Stimulated activated CD8-positive, alpha-beta memory T cell treated with anti-CD3 and anti-CD28 coated beads, Interleukin-12 subunit alpha, Interleukin-12 subunit beta, amount 100 ng/mL, for 4 hours (primary cell): ENCODE measurements around the gene PRR36.

Source experiments
- DNase-seq: peaks from one replicate; pipeline ENCODE4 v3.0.0-alpha.2; 2020; ENCODE audit warnings: low read depth

The PRR36 gene

DNA sequence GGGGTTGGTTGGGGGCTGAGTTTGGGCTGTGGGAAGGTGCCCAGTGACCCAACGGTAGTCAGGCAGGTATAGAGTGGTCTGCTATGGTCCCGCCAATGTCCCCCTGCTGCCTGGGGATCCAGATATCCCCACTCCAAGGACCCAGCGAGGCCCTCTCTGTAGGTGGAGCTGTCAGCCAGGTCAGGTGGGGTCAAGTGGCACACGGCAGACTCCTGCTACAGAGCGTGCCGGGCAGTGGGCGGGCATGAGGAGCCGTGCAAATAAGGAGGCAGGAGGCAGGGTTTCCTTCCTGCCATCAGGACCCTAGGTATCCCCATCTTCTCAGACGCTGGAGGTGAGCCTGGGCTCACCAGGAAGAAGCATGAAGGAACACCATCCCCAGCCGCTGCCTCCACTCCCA, 29.2 kb downstream of the PRR36 start:
- DNase-seq, result no peak

DNA sequence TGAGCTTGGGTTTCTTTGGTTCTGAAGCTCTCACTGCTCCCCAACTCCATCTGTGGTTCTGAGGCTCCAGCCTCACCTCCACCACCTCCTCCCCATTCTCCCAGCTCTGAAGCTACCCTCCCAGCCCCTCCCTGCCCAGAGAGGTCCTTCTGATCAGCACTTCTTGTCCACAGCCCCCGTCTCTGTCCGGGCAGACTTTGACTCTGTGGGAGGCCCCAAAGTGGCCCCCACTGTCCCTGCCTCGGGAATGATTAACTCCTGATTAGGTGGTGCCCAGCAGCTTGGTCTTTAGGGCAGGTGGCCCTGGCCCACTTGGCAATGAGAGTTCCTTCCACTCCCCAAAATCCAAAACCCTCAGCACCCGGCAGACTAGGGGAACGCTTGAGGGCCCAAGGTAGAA, 29.8 kb downstream of the PRR36 start:
- DNase-seq, result no peak

DNA sequence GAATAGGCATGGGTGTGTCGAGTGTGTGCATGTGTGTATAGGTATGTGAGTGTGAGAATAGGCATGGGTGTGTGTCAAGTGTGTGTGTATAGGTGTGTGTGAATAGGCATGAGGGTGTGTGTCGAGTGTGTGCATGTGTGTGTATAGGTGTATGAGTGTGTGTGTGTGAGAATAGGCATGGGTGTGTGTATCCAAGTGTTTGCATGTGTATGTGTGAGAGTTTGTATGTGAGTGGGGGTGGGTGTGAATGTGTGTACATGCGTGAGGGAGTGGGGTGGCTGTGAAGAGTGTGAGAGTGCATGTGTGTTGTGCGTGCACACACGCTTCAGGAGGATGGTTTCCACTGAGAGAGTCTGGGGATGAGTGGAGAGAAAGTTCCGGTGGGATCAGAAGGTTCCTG, 30.7 kb downstream of the PRR36 start:
- no peak for DNase-seq

DNA sequence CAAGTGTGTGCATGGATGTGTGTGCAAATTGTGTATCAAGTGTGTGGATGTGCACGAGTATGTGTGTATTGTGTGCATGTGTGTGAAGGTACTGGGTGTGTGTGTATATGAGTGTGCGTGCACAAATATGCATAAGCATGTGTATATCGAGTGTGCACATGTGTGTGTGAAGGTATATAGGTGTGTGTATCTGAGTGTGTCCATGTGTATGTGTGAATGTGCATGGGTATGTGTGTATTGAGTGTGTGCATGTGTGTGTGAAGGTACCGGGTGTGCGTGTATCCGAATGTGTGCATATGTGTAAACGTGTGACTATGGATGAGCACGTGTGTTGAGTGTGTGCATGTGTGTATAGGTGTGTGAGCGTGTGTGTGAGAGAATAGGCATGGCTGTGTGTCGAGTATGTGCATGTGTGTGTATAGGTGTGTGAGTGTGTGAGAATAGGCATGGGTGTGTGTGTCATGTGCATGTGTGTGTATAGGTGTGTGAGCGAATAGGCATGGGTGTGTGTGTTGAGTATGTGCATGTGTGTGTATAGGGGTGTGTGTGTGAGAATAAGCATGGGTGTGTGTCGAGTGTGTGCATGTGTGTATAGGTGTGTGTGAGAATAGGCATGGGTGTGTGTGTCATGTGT, 31.4 kb downstream of the PRR36 start:
- DNase-seq, result no peak

DNA sequence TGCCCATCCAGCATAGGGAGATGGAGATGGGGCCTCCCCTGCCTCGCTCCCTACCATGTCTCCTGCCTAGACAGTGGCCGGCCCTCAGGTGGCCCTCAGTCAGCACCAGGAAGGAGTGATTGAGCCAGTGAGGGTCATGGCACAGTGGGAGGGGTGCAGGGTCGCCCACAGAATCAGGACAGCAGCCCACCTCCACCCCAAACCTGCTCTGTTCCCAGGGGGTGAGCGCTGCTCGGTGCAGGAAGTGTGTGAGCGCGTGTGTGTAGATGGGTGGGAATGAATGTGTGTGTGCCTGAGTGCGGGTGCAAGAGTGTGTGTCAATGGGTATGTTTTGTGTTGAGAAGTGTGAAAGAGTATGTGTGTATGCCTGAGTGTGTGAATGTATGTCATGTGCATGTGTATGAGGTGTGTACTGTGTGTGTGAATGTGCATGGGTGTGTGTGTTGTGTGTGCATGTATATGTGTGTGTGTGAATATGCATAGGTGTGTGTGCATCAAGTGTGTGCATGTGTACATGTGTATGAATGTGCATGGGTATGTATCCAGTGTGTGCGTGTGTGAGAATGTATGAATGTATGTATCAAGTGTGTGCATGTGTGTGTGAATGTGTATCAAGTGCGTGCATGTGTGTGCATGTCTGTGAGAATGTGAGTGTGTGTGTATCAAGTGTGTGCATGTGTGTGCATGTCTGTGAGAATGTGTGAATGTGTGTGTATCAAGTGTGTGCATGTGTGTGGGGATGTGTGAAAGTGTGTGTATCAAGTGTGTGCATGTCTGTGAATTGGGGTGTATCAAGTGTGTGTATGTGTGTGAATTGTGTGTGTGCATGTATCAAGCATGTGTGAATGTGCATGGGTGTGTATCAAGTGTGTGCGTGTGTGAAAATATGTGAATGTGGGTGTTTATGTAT, 32.2 kb downstream of the PRR36 start:
- DNase-seq, result no peak

DNA sequence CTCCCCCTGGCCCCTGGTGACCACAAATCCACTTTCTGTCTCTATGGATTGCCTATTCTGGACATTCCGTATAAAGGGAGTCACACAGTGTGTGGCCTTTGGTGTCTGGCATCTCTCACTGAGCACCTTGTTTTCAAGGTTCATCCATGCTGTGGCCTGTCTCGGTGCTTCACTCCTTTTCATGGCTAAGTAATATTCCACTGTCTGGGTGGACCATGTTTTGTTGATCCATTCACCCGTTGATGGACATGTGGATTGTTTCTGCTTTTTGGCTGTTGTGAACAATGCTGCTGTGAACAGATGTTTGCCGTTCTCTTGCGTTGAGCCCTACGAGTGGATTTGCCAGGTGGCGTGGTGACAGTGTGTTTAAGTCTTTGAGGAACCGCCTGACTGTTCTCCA, 33.6 kb downstream of the PRR36 start:
- DNase-seq, result no peak

DNA sequence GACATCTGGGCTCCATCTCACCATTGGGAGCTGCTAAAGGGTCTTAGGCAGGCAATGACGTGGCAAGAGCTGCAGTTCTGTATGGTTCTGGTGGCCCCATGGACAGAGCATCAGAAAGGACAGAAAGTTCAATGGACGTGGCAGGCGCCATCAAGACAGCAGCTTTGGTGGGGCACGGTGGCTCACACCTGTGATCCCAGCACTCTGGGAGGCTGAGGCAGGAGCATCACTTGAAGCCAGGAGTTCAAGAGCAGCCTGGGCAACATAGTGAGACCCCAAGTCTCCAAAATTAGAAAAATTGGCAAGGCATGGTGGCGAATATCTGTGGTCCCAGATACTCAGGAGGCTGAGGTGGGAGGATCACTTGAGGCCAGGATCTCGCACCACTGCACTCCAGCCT, 34.7 kb downstream of the PRR36 start:
- no peak for DNase-seq

DNA sequence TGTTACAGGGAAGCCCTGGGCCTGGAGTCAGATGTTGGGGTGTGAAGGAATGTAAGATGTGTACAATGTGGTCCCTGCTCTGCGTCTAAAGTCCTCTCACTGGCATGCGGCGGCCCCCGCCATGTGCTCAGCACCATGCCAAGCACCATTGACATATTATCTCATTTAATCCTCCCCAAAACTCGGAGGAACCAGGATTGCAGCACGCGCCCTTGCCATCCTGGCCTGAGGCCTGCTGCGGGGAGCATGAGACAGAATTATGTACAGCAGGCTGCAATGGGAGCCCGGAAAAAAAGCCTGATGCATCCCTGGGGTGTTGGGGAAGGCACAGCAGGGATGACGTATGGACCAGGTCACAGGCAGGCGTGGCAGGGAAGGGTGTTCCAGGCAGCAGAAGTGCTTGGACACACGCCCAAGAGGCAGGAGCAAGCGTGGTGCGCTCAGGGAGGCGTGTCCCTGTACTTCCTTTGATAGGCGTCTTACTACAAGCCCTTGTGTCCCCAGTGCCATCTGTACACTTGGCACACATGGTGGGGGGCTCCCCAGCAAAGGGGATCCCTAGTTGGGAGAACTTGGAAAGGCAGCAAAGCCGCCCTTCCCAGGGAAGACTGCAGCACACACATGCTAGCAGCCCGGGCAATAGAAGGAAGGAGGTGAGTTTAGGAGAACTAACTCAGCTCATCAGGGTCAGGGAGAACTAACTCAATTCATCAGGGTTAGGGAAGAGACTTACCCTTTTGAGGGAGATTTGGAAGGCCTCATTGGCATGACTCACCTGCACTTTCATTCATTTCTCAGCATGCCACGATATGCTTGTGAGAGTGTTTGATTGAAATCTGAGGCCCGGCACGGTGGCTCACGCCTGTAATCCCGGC, 40.7 kb downstream of the PRR36 start:
- no peak for DNase-seq

DNA sequence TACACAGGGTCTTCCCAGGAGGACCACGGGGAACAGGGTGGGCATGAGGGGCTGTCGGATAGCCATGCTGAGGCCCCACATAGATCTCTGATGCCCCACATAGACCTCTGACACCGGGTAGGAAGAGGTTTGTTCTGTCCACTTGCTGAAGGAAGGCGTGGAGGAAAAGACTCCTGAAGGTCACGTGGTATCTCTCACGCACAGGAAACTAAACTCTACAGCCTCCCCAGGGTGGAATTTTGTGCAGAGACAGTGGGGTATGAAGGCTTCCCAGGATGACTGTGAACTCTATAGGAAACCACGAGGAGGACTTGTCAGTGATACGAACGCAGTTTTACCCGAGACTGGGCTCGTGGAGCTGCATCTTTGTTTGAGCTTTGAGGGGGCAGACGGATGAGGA, 41.4 kb downstream of the PRR36 start:
- DNase-seq, result no peak

DNA sequence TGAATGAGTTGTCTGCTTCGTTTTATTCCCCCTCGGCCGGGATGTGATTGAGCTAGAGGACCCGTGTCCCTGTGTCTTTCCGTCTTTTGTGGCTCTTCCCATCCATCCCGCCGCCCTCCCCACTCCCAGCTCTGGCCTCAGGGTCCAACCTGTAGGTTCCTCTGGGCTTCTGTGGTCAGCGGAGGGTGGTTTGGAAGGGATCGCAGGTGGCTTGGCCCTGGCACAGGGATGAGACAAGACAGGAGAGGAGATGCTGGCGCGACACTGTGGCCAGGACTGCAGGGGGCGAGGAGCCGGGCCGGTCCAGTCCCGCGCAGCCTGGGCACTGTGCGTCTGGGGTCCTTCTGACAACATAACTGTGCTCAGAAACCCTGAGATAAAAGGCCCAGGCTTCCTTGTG, 42.2 kb downstream of the PRR36 start:
- DNase-seq, result no peak

DNA sequence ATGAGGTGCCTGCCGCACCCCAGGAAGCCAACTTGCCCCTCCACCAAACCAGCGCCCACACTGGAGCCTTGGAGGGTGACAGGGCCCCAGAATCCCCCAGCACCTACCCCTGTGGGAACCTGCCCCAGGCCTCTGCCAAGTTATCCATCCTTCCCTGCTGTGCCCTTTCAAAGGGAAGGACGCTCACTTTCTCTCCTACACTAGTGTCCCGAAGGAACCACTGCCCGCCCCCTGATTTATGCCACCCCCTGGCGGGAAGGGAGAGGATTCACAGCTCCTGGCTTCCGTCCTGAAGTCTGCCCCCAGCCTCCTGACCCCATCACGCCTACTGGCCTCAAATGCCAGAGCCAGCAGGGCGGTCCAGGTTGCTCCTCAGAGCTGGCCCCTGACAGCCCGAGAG, 42.7 kb downstream of the PRR36 start:
- no peak for DNase-seq

DNA sequence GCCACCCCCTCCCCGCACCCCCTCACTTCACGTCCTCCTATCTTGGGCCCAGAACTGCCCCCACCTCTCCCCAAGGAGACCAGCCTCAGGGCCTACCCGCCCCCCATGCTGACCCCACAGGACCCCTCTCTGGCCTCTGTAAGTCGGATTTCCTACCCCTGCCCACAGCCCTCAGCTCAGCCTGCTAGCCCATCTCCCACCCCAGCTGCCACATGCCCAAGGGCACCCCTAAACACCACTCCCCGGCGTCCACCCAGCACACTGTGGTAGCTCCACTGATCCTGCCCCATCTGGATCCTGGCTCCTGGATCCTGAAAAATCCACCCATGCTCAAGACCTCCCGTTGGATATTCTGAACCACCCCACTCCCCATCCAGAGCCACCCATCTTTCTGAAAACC, 43.4 kb downstream of the PRR36 start:
- DNase-seq, result no peak

DNA sequence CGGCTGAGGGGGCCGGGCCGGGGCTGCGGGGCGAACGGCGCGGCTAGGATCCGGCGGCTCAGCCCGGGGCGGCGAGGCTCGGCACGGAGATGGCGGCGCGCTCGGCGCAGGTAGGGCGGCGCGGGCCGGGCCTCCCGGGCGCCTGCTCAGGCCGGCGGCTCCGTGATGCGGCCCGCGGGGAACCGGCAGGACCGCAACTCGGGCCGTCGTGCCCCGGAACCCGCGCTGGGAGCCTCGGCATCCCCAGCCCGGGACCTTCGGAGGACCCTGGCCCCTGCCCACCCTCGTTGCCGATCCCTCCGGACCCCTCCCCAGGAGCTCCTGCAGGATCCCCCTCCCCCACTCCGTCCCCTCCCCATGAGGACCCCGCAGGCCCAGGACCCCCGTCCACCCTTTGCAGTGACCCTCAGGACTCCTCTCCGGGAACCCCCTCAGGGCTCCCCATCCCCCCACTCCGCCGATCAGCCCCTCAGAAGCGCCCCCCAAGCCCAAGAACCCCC, 43.9 kb downstream of the PRR36 start:
- no peak for DNase-seq

DNA sequence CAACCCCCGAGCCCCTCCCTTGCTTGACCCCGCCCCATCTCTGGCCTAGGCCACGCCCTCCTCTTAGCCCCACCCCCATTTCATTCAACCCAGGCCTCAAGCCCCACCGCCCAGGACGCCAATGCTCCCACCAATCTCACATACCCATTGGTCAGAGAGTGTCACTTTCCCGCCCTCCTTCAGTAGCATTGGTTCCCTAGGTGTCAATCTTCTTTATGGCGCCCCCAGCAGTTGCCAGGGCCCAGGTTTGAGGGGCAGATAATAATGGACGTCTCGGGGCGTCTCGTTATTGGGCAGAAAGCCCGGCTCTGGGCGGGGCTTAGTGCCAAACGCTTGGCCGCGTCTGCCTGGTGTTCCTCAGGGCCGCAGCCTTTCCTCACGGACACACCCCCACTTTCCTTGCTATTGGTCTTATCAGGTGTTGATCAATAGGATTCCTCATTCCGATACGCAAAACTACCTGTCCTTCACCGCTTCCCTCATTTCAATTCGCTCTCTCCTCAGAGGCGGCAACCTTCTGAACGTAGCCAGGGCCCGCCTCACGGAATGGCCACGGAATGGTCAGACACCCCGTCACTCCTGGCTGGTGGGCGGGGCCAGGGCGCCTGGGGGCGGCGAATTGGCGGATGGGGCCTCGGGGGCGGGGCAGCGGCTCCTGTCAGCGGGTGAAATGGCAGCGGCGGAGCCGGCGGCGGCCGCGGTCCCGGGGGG, 44.5 kb downstream of the PRR36 start, which contains the start of gene EVI5L:
Gene EVI5L (plus strand): TSS at position 658 of the 711 bp plus-strand sequence. CDS start 16,325 bp downstream, outside the sequence.
- DNase-seq, result peak; percentile 99

DNA sequence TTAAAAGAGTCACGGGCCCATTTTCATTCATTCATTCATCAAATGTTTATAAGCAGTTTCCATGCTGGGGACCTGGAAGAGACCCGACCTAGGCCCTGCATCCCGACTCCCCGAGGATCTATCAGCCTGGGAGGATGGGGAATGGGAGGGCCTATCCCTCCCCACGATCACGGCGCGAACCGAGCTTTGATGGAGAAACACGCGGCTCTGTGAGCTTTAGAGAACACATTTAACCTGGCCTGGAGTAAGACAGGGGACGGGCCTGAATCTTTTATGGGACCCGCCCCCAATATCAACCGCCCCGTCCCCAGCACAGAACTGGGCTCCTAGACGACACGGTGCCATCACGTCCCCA, 45.0 kb downstream of the PRR36 start:
- no peak for DNase-seq

DNA sequence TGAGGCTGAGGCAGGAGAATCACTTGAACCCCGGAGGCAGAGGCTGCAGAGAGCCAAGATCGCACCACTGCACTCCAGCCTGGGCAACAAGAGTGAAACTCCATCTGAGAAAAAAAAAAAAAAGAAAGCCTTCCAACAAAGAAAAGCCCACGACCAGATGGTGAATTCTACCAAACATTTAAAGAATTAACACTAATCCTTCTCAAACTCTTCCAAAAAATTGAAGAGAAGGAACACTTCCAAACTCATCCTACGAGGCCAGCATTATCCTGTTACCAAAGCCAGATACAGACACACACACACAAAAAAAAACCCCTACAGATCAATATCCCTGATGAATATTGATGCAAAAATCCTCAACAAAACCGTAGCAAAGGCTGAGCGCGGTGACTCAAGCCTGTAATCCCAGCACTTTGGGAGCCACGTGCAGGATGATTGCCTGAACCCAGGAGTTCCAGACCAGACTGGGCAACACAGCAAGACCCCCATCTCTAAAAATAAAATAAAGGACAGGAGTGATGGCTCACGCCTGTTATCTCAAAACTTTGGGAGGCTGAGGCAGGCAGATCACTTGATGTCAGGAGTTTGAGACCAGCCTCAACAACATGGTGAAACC, 50.4 kb downstream of the PRR36 start:
- no peak for DNase-seq

DNA sequence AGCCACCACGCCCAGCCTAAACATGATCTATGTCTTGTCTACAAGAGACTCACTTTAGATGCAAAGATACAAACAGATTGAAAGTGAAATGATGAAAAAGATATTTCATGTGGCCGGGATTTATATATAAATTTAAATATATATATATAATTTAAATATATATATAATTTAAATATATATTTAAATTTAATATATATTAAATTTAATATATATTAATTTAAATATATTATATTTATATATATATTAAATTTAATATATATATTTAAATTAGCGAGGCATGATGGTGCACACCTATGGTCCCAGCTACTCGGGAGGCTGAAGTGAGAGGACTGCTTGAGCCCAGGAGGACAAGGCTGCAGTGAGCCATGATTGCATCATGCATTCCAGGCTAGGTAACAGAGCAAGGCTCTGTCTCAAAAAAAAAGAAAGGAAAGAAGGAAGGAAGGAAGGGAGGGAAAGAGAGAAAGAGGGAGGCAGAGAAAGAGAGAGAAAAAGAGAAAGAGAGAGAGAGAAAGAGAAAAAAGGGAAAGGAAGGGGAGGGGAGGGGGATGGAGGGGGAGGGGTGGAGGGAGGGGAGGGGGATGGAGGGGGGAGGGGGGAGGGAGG, 51.2 kb downstream of the PRR36 start:
- no peak for DNase-seq

DNA sequence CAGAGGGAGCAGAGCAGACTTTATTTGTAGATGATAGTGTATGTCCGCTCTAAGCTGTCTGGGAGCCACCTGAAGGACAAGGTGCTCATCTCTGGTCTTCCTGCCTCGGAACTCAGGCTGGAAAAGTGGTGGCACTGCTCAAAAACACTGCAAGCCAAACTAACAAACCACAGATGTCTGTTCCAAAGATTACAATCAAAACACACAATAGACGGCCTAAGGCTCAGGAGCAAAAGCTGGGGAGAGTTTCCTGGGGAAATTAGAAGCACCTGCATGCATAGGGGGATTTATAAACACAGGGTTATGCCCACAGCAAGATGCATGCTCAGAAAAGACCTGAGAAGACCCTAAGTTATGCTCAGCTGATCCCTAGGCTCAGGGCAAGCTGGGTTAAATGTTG, 53.6 kb downstream of the PRR36 start:
- DNase-seq, result no peak

DNA sequence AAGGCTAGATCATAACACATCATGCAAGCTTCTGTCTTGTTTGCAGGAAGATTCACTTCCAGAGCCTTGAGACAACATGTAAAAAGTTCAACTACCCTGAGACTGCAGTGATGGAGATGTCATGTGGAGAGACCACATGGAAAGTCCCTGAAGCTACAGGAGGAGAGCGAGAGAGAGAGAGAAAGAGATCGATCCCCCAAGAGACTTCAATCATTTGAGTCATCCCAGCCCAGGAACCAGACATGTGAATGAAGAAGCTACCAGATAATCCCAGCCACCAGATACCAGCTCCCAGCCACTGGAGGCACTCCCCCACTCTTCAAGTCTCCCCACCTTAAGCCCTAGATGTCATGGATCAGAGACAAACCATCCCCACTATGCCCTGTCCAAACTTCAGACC, 54.9 kb downstream of the PRR36 start:
- no peak for DNase-seq

DNA sequence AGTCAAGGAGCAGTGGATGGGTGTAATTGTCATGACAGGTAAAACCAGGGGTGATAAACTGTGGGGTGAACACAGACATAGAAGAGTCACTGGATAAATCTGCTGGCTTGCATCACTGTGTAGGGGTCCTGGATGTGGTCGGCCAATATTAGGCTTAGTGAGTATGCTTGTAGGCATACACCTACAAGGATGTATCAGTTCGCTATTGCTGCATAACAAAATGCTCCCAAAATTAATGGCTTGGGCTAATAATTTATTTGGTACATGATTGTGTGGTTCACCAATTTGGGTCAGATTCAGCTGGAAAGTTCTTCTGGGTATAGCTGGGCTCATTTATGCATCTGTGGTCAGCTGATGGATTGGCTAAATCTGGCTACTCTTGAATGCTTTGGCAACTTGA, 55.4 kb downstream of the PRR36 start:
- no peak for DNase-seq
